ENCODE data around the gene RTP3.

The RTP3 gene

GRCh38 chr3:46497556-46498265 is at the start of gene RTP3:
Gene RTP3 (plus strand): TSS chr3:46497976. CDS start chr3:46498063, 87 bp downstream.
- DNase-seq (ENCODE audit: low spot score), result no peak

- no peak for DNase-seq (ENCODE audit: low spot score)
Measured at GRCh38 chr3:46448721-46449120, 49.1 kb upstream of the RTP3 start.

GRCh38 chr3:46449755-46450552 is 47.8 kb upstream of the RTP3 start:
- no peak for DNase-seq (ENCODE audit: low spot score)

GRCh38 chr3:46453526-46454208 is 44.1 kb upstream of the RTP3 start:
- no peak for DNase-seq (ENCODE audit: low spot score)

DNA sequence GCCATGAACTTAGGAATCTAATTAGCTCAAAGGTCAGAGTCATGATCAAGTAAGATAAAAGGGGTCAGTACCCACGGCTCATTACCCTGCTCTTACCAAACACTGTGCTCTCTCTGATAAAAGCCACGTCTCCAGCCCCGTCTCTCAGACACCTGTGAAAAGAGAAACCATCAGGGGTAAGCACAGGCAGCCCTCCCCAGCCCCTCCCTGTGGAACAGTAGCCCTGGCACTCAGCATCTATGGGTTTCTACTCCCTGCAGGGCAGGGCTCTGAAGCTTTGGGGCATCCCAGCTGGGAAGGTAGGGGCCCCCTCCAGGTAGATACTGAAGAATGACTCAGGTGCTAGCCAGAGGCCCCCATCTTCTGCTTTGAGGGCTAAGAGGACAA is 43.6 kb upstream of the RTP3 start:
- no peak for DNase-seq (ENCODE audit: low spot score)

DNA sequence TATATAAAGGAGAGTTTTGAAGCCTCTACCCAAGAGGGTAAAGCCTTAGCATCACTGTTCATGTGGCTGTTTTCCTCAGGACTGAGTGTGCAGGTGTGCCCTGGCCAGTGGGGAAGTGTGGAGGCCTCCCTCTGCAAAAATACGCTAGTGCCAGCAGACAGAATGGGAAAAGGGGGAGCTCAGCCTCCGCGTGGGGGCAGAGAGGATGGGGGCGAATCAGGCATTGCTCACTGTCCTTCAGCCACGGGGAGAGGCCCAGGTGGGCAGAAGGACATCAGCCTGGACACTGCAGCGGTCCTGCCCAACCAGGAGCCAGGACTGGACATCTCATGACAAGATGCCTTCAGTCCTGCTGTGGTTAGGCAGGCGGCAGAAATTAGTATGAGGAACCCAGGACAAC is 43.2 kb upstream of the RTP3 start:
- DNase-seq (ENCODE audit: low spot score), result no peak

DNA sequence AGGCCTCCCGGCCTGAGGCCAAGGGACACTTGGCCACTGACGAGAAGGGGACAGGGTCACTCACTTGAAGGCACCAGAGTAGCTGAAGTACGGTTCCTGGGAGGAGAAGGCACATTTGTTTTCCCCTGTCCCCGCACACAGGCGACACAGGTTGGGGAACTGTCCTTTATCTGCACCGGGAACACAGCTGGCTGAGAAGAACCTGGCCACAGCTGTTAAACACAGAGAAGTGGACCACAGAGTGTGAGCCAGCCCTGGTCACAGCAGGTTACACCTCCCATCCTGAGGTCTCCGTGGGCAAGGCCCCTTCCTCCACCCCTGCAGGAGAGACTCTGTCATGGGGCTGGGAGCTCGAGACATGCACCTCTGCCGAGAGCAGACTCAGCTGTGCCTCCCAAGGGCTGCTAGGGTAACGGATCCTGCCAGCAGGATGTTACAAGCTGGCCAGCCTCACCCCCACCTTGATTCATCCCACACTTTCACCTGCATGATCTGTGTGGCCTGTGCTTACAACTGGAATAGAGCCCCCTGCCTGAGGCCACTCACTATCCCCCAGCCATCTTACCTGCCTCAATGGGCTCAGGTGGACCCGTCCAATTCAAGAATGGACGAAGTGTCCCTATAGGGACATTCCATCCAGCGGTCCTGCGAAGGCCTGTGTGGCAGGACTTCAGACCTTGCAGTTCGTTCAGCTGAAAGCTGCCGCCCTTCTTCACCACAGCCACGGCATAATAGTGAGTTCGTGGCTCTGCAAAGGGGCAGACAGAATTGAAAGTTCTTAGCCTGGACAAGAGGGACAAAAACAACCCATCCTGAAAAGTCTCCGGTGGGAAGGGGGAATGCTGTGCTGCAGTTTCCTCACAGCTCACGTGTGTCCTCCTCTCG is 42.3 kb upstream of the RTP3 start:
- DNase-seq (ENCODE audit: low spot score), result no peak

- no peak for DNase-seq (ENCODE audit: low spot score)
Measured at GRCh38 chr3:46456118-46456517, 41.7 kb upstream of the RTP3 start.

GRCh38 chr3:46460051-46460450 is 37.7 kb upstream of the RTP3 start:
- DNase-seq (ENCODE audit: low spot score), result no peak

GRCh38 chr3:46462111-46462510 is 35.7 kb upstream of the RTP3 start:
- DNase-seq (ENCODE audit: low spot score), result no peak

DNA sequence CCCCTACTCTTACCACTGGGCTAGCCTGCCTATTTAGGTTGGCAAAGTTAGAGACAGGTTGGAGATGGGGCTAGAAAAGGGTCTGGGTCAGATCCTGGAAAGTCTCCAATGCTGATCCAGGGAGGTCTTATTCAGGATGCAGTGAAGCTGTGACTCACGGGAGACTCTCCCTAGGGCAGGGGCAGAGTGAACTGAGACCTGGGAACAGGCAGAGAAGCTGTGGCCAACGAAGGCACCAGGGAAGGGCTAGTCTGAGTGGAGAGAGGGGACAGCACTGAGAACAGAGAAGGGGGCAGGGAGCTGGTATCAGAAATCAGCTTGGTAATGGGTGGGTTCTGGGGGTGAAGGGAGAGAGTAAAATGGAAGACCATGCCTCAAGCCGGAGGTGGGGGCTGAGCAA is 35.3 kb upstream of the RTP3 start:
- no peak for DNase-seq (ENCODE audit: low spot score)

- no peak for DNase-seq (ENCODE audit: low spot score)
Measured at GRCh38 chr3:46463120-46463867, 34.5 kb upstream of the RTP3 start.

GRCh38 chr3:46463868-46464241 is 33.9 kb upstream of the RTP3 start:
- no peak for DNase-seq (ENCODE audit: low spot score)

- no peak for DNase-seq (ENCODE audit: low spot score)
Measured at GRCh38 chr3:46464326-46465195, 33.2 kb upstream of the RTP3 start, which contains the start of gene LTF. Gene LTF (minus strand): TSS chr3:46464905. CDS start chr3:46464867, 38 bp downstream.

DNA sequence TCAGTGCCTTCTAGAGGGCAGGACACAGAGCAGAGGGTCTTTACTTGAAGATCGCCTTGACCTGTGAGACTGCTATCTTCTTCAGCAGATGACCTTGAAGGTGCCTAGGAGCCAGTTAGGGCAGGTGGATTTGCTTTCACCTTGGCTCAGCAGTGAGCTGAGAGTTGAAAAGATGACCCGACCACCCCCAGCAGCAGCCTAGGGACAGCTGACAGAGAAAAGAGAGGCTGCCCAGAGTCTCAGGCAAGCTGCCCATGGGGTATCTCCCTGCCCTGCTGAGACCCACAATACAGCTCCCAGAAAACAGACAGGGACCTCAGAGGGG is 32.6 kb upstream of the RTP3 start:
- no peak for DNase-seq (ENCODE audit: low spot score)

DNA sequence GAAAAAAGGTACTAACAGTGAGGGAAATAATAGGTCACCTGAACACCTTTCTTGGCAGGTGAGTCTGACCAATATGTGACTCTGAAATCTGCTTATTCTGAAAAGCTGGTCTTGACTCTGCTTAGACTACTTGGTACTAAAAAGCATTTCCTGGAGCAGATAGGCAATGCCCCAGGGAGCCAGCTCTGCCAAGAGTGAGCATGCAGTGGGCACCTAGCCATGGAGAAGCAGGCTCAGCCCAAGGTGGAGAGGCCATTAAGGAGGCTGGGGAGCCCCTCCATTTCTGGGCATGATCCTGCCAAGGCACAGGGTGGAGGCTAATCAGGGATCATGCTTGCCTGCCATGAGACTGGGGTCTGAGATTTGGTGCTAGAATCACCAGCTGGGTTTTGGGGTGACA is 31.5 kb upstream of the RTP3 start:
- no peak for DNase-seq (ENCODE audit: low spot score)

DNA sequence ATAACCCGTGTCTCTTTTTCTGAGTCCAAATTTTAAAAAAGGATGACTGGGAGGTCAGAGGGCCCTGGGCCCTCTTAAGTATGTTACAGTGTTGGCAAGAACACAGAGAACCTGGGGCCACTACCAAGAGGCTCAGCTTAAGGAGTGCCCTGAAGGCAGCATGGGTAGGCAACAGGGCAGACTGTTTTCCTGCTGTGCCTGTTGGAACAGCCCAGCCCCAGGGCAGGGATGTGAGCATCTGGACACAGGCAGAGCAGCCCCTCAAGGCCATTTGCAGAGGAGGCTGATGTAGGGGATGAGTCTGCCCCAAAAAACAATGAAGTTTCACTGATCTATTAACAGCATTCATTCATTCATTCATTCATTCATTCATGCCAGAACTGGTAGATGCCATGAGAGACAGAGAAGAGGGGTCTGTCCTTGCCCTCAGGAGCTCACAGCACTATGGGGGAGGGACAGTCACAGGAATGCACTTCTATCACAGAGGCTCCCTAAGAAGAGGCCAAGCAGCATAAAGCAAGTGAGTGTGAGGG is 30.8 kb upstream of the RTP3 start:
- DNase-seq (ENCODE audit: low spot score), result no peak

DNA sequence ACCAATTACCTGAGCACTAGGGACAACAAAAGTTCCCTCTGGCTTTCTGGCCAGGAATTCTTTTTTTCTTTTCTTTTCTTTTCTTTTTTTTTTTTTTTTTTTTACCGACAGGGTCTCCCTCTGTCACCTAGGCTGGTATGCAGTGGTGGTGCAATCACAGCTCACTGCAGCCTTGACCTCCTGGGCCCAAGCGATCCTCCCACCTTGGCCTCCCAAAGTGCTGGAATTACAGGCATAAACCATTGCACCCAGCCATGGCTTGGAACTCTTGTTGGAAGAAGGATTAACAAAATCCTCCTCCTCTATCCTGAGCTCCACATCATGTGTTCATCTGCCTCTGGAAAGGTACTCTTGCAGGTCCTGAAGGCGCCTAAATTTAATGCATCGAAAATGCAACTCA is 30.2 kb upstream of the RTP3 start:
- DNase-seq (ENCODE audit: low spot score), result no peak

- no peak for DNase-seq (ENCODE audit: low spot score)
Measured at GRCh38 chr3:46468753-46469600, 28.8 kb upstream of the RTP3 start.
